Amygdala (tissue), 56 donors: ENCODE results near the gene CADPS.

Experiments used
- DNase-seq, 56 donors: peaks; one replicate each; lab custom pipeline; 2025; lab: John Stamatoyannopoulos, UW

CADPS gene

DNA sequence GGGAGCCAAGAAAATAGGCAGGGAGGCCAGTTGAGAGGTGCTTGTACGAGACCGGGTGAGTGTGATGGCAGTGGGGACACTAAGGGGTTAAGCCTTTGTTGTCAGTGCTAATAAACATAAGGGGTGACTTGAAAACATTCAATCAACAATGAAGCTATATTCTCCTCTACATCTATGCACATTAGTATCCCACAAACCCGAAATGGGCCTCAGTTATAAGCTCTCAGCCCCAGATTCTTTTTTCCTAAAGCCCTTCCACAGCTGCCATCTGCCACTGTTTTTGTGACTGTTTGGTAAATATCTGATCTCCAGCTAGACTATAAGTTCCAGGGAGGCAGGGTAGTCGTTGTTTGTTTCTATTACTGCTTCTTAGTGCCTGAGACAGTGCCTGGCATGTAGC is 118.2 kb downstream of the CADPS start:
- no peak for DNase-seq

DNA sequence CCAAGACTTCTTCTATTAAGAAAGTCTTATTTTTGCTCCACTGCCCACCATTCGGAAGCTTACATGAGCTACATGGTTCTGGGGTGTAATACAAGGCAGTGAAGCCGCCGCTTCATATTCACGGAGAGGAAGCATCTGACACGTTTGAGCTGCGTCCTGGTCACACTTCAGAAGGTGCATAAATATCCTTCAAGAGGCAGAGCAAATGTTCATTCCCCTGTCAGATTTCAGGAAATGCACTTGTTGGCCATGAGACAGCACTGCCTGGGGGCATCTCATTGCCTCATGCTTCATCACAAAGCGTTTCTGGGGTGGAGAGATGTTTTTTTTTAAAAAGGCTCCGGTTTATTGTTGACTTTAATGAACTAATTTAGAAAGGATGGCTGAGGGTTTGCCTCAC is 119.9 kb downstream of the CADPS start:
- DNase-seq: no peak

DNA sequence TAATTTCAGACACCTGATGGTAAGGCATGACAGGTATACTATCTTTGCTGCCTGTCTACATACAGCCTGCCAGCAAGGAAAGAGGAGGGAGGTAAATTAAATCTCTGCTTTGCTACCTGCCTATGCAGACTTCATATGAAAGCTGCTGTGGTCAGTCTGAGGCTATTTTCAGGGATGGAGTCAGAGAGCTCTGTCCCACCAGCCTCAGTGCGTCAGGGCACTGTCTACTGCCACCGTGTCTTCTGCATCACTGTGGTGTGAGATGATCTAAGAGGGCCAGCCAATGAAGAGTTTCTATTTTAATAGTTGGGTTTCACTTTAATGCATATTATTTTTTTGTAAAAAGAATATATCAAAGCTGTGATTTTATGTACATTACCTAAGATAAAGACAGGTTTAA is 125.6 kb downstream of the CADPS start:
- DNase-seq: no peak

DNA sequence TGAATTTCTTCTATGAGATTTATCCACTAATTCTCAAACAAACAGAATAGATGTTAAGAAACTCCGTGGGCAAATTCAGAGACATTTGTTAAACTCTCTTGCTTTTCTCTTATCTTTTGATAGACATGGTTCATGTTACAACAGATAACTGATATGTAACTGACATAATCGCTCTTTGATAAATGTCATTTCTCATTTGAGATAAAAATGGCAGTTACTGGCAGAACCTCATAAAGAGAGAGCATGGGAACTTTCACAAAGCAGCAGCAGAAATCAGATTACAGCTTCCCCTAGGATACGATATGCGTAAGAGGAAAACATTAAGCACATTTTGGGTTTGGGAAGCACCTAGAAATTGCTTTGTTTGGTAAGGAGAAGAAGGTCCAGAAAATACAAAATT is 126.1 kb downstream of the CADPS start:
- no peak for DNase-seq

DNA sequence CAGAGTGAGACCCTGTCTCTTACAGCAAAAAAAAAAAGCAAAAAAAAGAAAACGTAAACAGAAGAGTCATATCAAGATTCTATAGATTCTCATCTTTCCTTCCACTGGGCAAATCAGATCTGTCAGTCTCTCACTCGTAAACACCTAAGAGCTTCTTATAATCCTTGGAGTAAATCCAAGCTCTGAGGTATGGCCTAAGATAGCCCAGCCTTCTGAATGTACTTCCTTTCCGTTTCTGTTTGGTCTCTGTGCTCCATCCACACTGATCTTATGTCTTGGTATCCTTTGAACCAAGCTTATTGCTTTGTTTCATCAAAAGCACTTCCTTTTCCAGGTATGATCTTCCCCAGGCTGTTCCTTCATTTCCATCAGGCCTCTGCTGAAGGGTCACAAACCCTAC is 137.8 kb downstream of the CADPS start:
- DNase-seq: no peak

DNA sequence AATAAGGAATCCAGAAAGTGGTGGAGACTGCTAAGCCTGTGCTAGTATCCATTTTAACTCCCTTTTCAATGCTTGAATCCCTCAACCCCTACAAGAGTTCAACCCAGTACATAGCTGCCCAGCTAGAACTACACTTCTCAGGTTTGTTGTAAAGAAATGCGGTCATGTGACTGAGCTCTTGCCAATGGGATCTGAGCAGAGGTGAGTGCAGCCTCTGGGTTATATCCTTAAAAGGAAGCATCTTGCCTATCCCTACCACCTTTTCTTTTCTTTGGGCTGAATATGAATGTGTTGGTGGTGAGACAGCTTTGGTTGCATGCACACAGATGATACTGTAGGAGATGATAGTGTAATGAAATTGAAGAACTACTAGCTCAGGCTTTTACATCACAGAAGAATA is 139.7 kb downstream of the CADPS start:
- DNase-seq: no peak

DNA sequence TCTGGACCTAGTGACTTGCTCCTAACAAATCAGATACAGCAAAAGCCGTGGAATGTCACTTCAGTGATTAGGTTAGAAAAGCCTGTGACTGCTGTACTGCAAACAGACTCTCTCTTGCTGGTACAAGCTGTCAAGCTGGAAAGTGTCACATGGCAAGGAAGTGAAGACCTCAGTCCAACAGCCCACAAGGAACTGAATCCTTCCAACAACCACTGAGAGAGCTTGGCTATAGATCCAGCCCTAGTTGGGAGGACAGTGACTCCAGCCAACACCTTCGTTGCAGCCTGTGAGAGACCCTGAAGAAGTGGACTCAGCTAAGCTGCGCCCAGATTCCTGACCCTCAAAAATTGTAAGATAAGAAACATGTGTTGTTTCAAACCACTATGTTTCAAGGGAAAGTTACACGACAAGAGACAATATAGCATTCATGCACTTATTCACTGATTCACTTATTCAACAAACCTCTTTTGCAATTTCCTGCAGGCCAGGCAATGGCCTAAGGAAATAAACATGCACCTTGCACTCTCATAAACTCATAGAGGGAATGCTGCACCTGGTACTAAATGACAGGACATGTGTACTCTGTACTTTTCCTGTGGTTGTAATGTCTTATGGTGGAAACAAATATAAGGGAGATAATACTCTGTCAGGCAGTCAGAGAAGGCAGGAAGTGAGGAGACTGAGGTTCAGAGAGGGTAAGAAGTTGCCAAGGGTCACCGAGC is 142.9 kb downstream of the CADPS start:
- no peak for DNase-seq

DNA sequence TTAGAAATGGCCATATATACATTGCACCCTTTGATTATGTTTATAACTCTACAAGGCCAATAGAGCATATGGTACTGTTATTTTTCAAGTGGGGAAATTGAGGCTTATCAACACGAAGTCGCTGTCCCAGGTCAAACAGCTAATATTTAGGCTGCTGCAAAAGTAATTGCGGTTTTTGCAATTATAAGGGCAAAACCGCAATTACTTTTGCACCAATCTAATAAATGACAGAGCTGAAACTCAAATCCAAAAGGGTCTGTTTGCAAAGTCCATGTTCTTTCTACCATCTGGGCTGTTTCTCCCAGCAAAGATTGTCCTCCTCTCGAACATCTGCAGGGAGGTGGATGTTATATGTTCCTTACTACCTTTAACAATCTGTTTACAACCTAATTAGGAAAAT is 147.2 kb downstream of the CADPS start:
- no peak for DNase-seq

DNA sequence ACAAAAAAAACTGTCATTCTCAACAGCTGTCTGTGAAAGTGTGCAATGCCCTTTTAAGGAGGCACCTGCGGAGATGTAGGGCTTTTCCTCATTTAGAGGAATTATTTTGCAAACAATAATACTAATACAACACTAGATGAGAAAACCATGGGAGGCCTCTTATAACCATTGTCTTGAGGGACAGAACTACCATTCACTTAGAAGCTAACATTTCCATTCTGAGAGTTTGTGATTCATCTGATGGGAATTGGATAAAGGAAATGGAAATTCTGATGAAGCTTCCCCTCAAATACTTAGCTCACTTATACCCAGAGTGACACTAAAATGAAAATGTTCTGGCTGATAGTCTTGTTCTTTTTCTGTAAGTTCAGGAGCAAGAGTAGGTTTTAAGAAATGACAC is 147.7 kb downstream of the CADPS start:
- no peak for DNase-seq

DNA sequence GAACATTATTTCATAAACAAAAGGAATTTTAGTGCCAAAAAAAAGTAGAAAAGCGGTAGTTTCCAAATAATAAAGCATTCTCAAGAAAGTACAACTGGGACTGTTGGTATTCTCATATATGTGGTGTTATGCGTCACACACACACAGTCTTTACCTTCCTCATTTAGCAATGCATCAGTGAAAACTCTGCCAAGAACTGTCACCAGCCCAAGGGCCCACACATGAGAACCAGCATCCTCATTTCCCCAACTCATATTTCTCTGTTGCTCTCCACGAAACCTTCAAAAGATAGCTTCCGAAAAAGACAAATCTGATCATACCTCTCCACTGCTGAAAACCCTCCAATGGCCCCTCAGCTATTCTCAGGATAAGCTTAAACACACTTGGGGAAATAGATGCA is 150.7 kb downstream of the CADPS start:
- DNase-seq: peak in 2 of 56 donors; percentile 0 to 12

DNA sequence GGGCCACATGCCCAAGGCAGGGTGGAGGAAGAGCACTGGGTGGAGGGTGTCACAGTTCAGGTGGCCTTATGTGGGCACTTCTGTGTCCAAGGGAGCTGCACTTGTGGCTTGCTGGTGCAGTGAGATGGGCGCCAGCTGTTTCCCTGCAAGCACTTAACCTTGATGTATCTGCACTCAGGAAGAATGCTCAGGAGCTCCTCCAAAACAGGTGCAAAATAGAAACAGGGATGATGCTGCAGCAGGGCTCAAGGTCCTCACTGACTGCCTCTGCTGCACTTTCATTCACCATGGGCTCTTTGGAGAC is 151.3 kb downstream of the CADPS start:
- DNase-seq: no peak

DNA sequence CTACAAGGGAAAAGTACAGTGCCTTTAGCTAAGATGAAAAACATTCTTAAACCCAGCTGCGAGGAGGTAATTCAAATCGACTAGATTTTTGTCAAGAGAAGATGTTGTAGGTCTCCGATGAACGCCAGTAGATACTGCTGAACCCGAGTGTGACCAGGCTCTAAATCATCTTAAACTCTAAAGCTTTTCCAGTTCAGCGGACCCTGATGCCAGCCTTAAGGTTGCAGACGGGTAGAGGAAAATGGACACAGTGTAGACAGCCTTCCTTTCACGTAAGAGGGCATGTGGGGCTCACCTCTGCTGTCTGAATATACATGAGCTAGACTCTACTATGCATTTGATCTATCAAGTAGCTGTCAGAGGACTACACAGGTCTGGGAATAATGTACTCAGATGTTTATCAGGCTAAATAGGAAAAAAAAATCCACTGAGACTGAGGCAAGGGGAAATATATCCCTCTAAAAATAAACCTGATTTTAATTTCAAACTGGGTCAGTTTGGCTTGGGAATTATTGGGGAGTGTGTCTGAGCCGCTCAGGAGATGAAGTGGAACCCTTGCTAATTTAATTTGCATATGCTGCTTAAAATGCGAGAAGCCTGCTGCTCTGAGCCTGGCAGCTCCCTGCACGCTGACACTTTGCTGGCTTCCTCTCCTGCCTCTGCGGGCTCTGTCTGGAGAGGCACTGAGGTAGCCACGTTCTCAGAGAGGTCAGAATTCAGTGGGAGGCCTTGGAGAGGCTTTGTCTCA is 151.9 kb downstream of the CADPS start:
- DNase-seq: peak in 14 of 56 donors; percentile 0 to 21 (median 4)

DNA sequence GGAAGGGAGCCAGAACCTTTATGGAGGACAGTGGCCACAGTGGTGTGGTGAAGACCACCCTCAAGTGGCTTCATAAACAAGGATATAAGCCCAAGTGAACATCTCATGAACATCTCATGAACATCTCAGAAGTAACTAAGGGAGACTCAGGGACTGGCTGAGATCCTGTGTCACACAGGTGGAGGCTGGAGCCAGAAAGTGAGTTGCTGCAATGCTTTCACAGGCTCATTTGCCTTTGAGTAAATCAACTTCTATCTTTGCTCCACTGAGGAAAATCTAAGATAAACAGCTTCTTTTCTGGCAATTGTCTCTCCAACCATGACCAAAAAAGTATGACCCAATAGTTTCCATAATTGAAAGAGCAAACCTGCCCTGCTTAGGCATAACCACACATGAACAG is 152.9 kb downstream of the CADPS start:
- no peak for DNase-seq

DNA sequence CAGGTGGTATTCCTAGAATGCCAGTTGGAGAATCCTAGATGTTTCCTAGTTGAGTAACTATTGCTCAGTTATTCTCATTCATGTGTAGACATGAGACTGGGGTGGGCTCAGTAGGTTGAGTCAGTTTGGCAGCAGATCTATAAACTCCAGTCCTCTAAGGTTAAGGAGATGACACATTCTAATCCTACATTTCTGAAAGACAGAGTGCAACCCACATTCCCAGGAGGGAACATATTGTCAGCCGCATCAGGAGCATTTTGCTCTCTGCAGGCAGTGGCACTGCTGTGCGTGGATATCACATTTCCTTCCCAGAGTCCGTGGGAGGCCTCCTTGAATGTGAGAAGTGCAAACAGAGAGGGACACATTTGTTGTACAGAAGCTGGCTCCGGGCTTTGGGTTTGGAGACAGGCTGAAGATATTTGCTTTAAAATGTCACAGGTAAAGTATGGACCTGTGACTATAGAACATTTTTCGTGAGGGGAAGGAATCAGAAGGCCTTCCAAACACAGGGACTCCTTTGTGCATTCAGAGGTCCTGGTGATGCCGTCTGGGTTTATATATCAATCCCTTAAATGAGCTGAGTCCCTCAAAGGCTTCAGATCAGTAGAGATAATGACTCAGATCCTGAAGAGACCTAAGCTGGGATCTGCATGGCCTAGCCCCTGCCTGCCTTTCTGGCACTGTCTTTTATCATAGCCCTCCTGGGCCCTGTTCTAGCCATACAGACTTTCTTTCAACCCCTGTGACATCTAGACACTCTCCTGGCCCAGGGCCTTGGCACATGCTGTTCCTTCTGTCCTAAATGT is 156.5 kb downstream of the CADPS start:
- peak in 18 of 56 donors; percentile 1 to 50 (median 6) for DNase-seq

DNA sequence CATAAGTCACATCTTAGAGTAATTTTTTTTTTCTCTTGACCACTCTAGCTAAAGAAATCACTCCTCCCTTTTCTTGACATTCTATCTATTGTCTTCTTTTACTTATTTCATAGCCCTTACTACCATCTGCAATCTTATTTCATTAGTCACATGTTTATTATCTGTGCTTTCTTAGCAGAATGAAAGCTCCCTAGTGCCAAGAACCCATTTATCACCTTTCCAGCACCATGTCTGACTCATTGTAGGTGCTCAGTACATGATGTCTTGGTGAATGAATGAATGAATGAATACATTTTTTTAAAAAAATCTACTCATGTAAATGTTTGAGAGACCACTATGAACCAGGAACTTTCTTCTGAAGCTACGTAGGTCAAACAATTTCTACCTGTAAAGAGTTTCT is 157.2 kb downstream of the CADPS start:
- no peak for DNase-seq

DNA sequence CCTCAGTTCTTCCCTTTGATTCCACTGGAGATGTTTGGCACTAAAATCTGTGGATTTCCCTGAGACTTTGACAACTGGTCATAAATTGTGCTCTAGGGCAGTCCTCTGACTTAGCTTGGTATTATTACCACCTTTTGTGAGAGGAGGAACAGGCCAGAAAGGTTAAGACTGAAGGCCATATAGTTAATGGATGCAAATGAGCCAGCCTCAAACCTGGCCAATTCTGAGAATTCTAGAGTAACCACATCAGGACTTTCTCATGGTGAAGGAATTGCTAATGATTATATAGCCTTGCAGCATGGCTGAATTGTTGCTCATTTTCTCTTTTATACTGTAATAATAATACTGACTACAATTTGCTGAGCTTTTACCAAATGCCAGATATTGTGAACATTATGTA is 162.5 kb downstream of the CADPS start:
- no peak for DNase-seq

DNA sequence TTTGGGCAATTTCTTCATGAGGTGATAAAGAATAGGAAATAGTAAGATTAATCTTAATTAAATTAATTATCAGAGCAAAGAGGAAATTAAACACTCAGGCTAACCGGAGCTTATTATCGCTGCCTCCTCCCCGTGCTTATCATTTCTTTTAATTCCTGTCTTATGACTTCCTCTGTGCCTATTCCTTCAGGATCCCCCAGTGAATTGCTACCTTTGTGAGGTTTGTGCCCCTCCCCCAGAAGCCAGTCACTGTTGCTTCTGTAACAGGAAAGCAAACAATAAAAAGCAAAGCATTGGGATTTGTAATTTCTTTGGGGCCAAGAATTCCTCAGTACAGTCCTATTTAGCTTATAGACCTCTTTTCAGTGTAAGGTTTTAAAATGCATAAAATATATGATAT is 164.5 kb downstream of the CADPS start:
- no peak for DNase-seq

DNA sequence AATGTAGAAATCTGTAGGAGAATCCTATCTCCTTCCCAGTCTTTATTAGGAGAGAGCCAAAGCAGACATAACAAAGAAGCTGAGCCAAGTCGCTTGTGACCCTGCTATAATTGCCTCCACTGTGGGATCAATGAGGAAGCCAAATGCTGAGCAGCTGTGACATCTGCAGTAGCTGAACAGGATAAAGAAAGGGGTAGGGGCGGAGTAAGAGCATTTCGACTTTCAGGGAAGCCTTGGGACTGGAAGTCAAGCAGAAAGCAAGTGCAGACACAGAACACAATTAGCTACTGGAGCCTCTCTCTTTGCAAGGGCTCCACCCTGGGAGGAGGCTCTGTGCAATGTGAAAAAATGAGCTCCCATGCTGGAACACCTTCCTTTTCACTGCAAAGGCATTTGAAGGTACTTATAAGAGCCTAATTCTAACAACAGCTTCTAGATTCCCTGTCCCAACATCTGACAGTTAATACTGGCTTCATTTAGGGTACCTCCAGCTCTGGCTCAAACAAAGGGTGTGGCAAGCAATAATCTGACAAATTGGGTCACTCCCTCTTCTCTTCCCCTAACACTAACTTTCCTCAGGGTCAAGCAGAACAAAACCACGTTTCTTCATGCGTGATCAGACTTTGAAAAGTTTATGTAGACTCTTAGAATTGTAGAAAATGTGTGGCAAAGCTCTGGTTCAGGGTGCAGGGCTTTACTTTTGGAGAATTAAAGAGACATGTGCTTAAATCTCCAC is 166.4 kb downstream of the CADPS start:
- no peak for DNase-seq

DNA sequence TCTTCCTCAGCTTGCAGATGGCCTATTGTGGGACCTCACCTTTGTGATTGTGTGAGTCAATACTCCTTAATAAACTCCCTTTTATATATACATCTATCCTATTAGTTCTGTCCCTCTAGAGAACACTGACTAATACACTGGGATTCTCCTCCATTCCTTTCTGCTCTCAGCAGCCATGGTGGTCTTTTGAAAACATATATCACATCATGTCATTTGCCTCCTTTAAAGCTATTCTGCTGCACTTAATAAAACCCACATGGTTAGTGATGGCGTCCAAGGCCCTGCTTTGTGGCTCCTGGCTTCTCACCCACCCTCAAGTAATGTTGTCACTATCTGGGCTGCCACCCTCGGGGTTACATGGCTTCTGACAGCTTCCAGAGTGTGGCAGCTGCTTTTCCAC is 169.5 kb downstream of the CADPS start:
- DNase-seq: no peak

DNA sequence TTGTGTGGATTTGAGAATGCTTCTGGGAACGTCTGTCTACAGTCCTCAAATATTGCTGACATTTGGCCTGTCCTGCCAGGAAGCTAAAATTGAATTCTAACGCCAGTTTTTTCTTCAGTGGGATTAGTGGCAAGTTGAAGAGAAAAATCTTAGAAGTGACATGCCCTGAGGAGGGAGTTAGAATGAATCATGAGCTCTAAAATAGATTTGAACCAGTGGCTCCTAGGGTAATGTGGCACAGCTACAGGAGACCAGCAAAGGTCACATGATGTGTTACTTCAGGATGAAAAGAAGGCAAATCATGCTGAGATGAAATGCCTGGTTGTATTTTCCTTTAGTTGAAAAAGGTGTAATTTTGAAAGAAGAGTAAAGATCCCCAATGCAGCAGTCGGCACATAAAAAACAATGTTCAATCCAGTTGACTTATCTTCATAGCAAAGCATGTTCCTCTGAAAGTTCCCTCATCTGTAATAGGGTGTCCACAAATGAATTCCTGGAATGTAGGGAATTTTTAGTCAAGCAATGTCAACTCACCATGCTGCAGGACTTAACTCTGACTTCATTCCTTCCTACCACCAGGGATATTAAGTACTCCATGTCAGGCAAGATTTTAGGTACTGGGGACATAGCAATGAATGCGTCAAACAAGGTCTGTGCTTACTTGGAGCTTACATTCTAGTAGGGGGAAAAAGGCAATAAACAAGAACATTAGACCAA is 171.6 kb downstream of the CADPS start:
- no peak for DNase-seq
